Dermis microvascular lymphatic vessel endothelial cell (primary cell): ENCODE data around the gene DPF3. TPM values are rescaled to one million over a fixed set of nuclear protein-coding genes. Genes with fewer than 3 reads are reported as not detected.
A peak's percentile ranks its signal among the peaks of the same experiment; 100 is the strongest.

Source experiments
- DNase-seq, 2 donors: peaks; one replicate each; pipeline versions ENCODE4 v3.0.0 to v3.0.0-alpha.2; 2010; ENCODE audit warnings: low read depth in 2 of 2
- total RNA-seq: library from RNA; depleted of rRNA; stranded (reverse); fragments of >200 nt; gene quantifications from 2 replicates; pipeline ENCODE4 v1.2.1, GENCODE V29; 2014

The DPF3 gene
- total RNA-seq, result 0.38 and 0.90 TPM in 2 replicates

DNA sequence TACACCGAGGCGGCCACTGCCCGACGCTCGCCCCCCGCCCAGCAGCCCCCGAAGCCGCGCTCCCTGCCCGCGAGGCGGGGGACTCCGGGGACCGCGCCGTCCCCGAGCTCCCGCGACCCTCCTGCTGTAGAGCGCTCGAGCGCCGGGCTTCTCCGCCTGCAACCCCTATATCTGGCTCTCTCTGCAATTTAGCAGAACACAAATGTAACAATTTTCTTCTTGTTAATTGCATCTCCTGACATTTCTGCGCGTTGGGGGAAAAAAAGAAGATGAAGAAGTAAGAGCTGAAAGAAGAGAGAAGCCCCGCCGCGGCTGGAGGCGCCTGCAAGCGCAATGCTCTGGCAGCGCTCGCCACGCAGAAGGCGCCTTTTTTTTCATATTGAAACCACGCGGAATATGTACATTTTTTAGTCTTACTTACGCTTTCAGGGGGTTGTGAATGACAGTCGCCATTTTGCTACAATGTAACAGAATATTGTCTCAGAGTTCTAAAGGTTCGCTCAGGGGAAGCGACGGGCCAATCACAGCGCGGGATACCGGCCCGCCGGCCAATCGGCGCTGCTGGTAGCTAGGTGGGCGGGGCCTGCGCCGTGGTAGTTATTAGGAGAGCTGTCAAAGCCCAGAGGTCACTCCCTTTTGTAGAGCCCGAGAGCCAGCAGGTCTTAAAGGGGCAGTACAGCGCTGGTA lies at the start of gene DPF3:
Gene DPF3, minus strand, starts transcription at position 466 of the 687 bp plus-strand sequence. Its CDS starts 13 bp downstream, at position 453.
- peak; percentile 73 to 97 for DNase-seq

DNA sequence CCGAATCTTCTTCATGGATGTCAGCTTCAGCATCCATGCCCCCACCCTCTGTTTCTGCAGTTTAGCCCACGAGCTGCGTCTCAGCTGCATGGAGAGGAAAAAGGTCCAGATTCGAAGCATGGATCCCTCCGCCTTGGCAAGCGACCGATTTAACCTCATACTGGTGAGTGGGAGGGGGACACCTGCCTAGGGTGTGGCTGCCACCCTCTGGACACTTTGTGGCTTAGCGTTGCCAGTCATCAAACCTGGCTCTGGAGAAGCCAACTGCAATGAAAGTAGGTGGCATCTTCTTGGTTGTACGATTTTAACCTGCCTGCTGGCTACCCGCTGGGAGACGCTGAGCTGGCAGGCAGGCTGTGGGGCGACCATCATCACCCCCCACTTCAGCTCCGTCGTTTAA lies 49.0 kb upstream of the DPF3 start:
- DNase-seq, result no peak

DNA sequence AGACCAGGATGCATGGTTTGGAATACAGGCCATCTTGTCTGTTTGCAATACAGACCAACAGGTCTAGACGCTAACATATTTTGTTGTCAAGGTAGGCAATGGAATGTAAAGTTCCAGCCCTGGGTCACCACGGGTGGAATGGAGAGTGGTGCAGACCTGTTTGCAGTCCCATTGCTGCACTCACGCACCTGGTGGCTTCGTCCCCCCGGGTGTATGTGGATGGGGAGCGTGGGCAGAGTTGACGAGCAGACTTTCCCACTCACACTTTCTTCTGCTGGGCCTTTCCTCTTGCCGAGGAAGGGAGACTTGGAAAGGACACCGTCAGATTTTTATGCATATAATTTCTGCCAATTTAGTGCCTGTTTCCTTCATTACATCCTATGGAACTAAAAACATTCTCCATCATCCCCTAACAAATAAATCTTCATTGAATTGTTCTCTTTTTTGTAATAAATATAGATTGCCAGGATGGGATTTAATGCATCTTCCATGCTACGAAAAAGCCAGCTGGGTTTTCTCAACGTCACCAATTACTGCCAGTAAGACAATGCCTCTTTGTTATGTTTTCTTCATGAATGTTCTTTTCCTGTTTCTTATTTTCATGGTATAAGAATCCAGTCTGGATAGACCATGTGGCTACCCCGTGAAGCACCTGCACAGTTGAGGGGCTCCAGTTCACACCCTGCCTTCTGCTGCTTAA lies 47.5 kb upstream of the DPF3 start:
- no peak for DNase-seq

DNA sequence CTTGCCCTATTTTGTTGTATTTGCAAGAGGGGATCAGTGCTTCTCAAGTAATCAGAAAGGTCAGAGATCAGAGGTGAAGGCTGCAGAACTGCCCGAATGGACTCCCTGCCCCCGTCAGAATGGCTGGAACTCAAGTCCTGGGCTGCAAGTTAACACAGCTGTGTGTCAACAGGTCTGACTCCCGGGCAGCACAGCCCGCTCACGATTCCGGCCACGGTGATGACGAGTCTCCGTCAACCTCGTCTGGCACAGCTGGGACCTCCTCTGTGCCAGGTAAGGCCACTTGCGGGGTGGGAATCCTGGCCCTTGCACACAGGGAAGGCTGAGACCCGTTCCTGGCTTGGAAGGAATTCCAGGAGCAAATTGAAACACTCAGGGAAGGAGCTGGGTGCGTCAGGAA lies 45.7 kb upstream of the DPF3 start:
- no peak for DNase-seq

DNA sequence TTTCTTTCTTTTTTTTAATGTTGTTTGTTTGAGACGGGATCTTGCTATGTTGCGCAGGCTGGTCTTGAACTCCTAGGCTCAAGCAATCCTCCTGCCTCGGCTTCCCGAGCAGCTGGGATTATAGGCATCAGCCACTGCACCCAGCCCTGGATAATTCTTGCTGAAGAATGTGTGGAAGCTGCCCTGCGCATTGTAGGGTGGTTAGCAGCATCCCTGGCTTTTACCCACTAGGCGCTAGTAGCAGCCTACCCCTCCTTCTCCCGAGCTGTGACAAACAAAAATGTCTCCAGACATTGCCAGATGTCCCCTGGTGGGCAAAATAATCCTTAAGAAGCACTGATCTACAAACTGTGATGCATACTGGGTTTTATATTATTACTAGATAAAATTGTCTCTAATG lies 39.0 kb upstream of the DPF3 start:
- no peak for DNase-seq

DNA sequence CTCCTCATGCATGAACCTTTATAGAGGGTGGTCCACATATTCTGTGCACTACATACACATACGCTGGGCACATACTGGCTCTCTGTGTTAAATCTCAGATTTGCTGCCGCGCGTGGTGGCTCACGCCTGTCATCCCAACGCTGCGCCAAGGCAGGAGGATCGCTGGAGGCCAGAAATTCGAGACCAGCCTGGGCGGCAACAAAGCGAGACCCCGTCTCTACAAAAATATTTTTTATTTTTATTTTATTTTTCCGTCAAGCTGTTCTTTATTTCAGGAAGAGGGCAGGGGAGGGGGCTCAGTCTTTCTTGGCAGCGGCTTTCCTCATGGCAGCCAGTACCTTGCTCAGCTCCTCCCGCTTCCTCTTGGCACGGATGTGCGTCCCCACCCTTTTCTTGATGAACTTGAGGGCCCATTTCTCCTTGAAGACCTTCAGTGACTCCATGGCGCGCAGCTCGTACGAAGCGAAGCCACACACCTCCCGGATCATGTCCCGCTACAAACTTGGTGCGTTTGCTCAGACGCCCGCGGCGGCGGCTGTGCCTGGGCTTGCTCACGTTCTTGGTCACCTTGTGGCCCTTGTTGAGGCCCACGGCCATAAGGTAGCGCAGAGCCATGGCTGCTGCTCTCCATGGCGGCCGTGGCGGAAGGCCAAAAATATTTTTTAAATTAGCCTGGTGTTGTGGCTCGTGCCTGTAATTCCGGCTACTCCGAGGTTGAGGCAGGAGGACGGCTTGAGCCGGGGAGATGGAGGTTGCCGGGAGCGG lies 35.6 kb upstream of the DPF3 start:
- peak in 1 of 2 donors; percentile 28 for DNase-seq

DNA sequence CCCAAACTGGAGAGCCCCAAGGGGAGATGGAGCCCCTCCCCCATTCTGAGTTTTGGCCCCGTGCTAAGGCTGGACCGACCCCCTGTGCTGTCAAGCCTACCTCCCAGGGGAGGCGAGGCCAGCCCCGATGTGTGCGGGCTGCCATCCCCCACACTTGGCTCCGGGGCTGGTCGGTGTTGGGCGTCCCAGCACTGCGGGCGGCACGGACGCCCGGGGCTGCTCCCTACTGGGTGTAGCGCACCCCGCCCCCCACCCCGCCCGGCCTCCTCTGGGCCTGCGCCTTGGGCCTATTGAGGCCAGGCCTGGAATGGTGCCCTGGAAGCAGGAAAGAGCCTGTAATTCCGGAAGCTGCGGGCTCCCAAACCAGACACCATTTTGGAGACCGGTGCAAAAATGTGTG lies 35.0 kb upstream of the DPF3 start:
- peak in 1 of 2 donors; percentile 30 for DNase-seq

DNA sequence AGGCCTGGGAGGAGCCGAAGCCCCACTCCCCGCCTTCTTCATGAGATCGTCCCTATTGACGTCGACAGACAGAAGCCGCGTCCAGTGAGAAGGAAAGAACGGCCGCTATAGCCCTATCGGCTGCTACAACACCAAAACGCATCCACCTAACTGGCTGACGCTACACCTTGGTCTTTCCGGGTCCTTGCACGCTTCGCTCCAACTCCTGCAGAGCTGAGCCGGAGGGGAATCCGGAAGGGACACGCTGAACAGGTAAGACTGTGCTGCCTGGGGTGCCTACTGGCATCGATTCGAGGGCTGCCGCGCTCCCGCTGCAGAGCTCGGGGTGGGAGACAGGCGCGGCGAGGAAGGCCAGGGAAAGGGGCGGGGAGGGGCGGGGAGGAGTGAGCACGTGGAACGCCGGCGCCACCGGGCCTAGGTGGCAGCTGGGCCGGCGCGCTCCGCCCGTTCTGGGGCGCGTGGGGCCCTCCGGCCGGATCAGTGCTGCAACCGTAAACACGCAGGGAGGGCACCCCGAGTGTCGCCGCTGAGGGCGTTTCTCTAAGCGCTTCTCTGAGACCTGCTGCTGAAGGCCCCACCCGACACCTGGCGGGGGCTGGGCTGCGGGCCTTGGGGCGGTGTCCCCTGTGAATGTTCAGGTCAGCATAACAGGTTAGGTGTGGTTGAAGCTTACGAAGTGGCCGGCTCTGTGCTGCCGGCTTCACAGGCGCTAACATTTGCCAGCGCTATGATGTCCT lies 32.6 kb upstream of the DPF3 start, which contains the start of gene DCAF4:
Gene DCAF4, plus strand, starts transcription at position 173 of the 737 bp plus-strand sequence. CDS start 11,515 bp downstream, outside the sequence.
- peak; percentile 93 to 99 for DNase-seq

DNA sequence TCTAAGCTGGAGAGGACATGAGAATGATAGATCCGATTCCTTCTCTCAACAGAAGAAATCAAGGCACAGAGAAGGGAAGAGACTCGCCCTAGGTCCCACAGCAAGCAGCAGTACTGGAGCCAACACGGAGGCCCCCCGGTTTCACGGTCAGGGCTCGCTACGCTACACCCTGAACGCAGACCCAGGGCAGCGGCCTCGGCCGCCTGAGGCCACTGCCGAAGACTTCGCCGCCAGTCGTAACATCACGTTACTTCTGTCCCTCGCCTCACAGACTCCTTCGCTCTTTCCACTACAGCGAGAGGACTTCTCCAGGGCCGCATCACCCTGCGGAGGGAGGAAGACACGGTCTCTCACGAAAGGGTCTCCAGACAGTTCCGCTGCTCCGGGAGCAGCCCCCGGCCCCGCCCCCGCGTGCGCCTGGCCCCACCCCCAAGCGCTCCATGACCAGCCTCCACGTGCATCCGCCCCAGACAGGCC lies 32.0 kb upstream of the DPF3 start:
- no peak for DNase-seq

DNA sequence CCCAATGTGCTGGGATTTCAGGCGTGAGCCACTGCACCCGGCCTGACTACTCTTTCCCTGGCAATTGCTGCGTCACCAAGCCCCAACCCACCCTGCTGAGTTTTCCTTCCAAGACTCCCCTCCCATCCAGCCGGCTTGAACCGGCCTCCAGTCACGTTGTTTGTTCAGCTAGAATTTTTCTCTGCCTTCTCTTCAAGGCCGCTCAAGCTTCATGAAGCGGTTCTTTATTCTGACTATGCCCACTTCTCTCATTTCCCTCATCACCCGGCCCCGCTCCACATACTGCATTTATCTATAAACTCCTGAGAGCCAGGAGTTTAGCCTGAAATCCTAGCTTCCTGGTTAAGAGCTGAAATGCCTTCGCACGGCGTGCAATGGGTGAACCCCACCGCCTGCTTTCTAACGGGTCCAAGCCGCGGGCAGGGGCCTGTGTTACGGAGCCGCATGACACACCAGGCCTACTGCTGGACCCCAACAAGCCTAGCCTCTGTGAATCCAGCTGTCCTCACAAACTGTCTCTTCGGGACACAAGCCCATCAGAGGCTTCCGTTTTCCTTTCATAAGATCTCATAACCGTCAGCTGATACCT lies 31.4 kb upstream of the DPF3 start:
- no peak for DNase-seq

DNA sequence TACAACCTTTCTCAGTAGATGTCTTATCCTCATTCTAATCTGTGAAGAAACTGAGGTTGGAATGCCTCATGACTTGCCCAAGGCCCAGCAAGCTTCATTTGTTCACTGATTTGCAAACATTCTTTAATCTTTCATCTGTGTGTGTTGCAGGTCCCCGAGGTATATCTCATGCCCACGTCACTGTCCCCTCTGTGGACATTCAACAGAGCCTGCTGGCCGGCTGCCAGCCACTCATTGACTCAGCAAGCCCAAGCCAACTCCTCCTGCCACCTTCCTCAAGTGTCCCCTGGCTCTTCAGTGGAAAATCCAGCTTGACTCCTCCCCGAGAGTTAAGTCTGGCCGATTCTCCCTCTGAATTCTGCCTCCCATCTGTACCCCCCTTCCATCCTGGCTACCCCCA lies 30.4 kb upstream of the DPF3 start:
- DNase-seq, result no peak

DNA sequence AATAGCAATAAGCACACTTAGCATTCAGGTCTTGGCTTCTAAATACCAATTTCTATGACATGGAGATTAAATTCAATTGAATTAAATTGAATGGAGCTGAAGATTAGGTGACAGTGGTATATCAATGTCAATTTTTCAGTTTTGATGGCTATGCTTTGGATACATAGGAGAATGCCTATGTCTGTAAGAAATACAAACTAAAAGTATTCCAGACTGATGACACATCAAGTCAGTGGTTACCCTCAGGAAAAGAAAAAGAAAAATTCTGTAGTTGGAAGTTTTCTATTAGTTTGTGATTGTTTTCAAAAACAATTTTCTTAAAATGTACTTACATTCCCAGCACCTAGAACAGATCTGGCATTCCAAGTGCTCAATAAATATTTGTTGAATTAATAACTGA lies 27.5 kb upstream of the DPF3 start:
- DNase-seq, result no peak

DNA sequence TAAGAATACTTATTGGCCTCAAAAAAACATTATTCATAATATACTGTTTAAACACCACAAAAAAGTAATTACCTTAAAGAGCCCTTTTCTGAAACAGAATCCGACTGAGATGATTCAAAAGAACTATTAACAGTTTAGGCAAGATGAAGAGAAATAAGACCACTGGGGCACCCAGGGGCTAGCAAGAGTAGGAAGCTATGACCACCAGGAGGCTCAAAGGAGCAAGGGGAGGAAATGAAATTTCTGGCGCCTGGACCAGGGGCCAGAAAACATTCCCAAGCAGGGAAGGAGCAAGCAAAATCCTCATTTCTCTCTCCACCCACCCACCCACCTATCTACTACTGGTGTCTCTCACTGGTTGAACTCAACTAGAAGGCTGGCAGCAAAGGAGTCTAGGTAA lies 26.1 kb upstream of the DPF3 start:
- DNase-seq, result no peak

DNA sequence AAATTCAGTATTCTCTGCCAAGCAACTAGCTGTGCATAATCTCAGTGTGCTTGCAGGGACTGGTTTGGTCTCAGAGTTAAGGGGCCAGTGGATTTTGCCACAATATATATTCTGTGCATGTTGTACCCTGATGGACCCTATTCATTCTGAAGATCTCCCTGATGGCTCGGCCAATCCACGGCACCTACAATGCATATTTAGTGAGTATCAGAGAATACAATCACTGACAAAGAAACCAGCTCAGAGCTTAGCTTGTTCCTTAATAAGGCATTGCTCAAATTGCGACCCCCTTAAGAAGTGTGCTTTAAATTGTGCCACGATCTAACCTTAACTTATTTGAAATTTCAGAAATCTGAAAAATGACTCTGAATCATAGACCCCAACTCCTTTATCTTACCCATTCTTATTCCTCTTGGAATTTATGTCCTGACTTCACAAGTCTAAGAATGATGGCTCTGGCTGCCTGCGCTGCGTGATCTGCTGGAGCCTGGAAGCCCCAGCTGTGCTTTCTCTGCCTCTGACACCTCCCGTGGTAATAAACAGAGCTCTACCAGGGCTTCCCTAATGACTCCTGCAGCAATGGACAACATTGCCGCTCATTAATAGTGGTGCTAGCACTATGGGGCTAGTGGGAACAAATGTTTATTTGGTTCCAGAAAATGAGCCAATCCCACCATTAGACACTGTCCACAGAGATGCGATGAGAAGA lies 23.3 kb upstream of the DPF3 start:
- DNase-seq, result no peak

DNA sequence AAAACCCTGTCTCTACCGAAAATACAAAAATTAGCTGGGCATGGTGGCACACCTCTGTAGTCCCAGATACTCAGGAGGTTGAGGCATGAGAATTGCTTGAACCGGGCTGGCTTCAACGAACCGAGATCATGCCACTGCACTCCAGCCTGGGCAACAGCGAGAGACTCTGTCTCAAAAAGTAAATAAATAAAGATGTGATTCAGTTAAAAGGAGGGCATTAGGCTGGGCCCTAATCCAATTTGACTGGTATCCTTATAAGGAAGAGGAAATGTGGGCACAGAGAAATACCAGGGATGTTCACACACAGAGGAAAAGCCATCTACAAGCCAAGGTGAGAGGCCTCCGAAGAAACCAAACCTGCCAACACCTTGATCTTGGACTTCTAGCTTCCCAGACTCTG lies 22.3 kb upstream of the DPF3 start:
- DNase-seq, result no peak

DNA sequence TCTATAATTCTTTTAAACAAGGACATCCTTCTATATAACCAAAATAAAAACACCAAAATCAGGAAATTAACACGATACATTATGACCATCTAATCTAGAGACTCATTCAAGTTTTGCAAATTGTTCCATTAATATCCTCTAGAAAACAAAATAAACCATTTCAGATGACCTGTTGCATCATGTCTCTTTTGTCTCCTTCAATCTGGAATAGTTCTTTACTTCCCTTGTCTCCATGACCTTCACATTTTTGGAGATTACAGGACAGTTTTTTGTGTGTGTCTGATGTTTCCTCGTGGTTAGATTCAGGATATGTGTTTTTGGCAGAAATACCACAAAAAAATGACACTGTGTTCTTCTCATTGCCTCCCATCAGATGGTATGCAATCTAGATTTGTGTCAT lies 19.9 kb upstream of the DPF3 start:
- no peak for DNase-seq

DNA sequence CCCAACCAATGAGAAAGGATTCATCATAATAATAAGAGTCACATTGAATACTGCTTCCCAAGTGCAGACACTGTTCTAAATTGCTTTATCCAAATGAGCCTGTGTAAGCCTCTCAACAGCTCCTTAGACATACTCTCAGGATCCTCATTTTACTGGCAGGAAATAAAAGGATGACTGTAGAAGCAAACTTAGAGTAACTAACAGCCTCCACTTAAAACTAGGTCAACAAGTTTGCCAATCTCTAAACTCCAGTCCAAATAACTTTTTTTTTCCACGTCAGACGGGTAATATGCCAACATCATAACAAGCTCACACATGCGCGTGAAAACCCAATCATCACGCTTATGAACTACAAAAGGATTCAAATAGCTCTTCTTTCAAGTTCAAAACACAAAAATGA lies 15.3 kb upstream of the DPF3 start:
- no peak for DNase-seq

DNA sequence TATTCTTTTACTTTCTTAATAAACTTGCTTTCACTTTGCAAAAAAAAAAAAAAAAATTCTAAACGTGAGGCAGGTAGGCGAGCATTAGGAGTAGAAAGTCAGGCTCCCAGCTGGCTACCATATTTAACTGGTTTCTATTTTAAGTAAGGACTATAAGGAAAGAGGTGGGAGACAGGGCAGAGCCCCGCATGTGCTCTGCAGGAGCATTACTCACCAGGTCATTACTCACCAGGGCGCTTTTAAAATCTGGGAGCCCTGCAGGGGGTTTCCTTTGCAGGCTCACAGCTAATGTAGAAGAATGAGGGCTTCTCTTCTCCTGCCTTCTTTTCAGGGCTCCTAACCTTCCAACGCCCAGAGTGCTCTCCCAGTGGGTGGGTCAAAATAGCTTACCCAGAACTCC lies 14.0 kb upstream of the DPF3 start:
- DNase-seq, result peak in 1 of 2 donors; percentile 45

DNA sequence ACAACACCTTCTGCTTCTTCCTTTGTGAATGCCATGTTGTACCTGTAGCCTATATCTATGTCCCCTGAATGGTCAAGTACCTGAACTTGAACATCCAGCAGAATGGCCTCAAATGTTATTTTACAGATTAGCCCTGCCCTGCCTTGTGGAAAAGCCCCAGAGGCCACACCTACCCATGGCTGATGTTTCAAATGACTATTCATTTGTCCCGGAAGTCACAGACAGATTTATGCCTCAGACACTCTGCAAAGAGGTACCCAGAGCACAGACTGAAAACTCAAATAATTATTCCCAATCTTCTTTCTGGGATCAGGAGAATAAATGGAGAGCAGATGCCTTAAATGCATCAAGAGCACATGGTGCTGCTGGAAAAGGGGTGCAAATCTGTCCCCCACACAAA lies 13.0 kb upstream of the DPF3 start:
- DNase-seq, result peak in 1 of 2 donors; percentile 8

DNA sequence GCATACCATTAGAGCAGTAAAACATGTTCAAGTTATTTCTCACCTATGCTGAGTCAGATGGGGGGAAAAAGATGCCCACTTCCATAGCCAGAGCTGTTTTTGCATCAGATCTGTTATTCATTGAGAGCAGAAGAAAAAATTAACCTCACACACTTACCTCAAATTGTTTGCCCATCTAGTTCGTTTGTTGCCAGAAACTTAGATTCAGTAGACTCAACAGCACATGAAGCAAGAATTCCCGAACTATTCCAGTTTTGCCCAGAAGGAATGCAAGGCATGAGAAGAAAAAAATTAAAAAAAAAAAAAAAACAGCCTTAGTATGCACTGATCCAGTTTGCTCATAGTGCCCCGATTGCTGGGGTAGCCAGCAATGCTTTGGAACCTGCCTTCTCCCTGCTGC lies 12.4 kb upstream of the DPF3 start:
- no peak for DNase-seq
